AG09309 (cell line): Measurements from ENCODE around the gene PNN.
"Not testable (repeated sequence)": the region's sequence is repeated elsewhere in the genome, so short reads cannot be mapped to it uniquely, and the experiment has no call there.

Source experiments
- DNase-seq: peaks from one replicate; pipeline ENCODE4 v3.0.0-alpha.2; 2010; ENCODE audit warnings: low read depth
- H3K4me3 ChIP-seq: 2 replicates; pipeline ENCODE4 v1.5.1; 2011; ENCODE audit warnings: mild to moderate bottlenecking, low read depth, low read length, moderate library complexity; ENCODE audit not compliant: control insufficient read depth
- CTCF ChIP-seq: IDR thresholded peaks from 2 replicates; pipeline ENCODE4 v1.5.1; 2011; ENCODE audit warnings: mild to moderate bottlenecking, low read depth, low read length, inconsistent platforms; ENCODE audit not compliant: insufficient read depth, control insufficient read depth; ENCODE audit errors: missing control alignments

The PNN gene

GRCh38 chr14:39181693-39182047, 6.6 kb downstream of the PNN start:
- no peak for DNase-seq
- TF ChIP-seq CTCF, result no peak
- H3K4me3 ChIP-seq, result no peak overlapping the region

- H3K4me3 ChIP-seq, result no peak overlapping the region
- no peak for TF ChIP-seq CTCF
- no peak for DNase-seq
Measured at GRCh38 chr14:39182770-39183684, 8.0 kb downstream of the PNN start.

- DNase-seq, H3K4me3 ChIP-seq: not testable (repeated sequence)
Measured at GRCh38 chr14:39183685-39184003, 8.6 kb downstream of the PNN start.

- no peak for TF ChIP-seq CTCF
- DNase-seq, result no peak
- no peak overlapping the region for H3K4me3 ChIP-seq
Measured at GRCh38 chr14:39184628-39185255, 9.7 kb downstream of the PNN start.

GRCh38 chr14:39185256-39186049, 10.4 kb downstream of the PNN start:
- no peak for TF ChIP-seq CTCF
- H3K4me3 ChIP-seq, result no peak overlapping the region
- no peak for DNase-seq

GRCh38 chr14:39186941-39187525, 12.0 kb downstream of the PNN start:
- no peak for DNase-seq
- TF ChIP-seq CTCF, result no peak
- H3K4me3 ChIP-seq, result no peak overlapping the region
